ENCODE measurements around the gene SMIM10L2A. TPM values are rescaled to one million over a fixed set of nuclear protein-coding genes. Genes with fewer than 3 reads are reported as not detected.

Gene SMIM10L2A
- total RNA-seq = 6.0 TPM

DNA sequence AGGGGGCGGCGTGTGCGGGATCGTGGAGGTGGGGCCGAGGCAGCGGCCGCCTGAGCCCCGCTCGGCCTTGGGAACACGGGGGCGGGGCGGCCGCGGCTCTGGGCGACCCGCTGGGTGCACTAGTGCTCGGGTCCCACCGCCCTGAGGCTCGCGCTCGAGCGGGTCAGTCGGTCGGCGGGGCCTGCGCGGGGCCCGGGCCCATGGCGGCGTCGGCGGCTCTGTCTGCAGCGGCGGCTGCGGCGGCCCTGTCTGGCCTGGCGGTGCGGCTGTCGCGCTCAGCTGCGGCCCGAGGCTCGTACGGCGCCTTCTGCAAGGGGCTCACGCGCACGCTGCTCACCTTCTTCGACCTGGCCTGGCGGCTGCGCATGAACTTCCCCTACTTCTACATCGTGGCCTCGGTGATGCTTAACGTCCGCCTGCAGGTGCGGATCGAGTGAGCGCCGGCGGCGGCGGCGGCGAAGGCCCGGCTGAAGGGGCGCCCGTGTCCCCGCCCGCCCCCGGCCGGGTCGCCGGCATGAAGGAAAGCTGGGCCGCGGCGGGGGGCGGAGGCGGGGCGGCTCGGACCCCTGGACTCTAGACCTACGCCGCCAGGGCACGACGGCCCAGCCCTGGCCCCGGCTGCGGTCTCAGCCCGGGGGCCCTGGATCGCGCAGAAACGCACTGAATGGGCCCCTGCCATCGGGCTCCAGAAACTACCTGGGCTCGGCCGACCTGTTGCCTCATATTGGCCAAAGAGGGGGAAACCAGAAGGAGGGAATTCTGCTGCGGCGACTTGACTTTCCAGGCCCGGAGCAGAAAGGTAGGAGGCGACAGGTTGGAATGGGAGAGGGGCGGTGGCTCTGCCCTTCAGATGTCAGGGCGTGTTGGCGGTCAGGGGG lies at the start of gene SMIM10L2A:
TSS of gene SMIM10L2A (plus strand) at position 13 of the 878 bp plus-strand sequence. CDS start at position 201, 188 bp downstream.

Other genes starting within 250 kb of the SMIM10L2A start
- gene ETDA, start 169.9 kb upstream of the SMIM10L2A start, total RNA-seq = not detected
- gene ETDC, start 112.5 kb upstream of the SMIM10L2A start, total RNA-seq = not detected
- 17.1 TPM for gene ZNF75D, start 77.8 kb upstream of the SMIM10L2A start, total RNA-seq
- gene ZNF449, start 77.1 kb upstream of the SMIM10L2A start, total RNA-seq = 16.4 TPM
- gene INTS6L, start 98.7 kb downstream of the SMIM10L2A start, total RNA-seq = 26.5 TPM

All from camera-type eye (tissue), 1 donor.